Stimulated activated CD8-positive, alpha-beta memory T cell treated with anti-CD3 and anti-CD28 coated beads, Interleukin-15, amount 100 ng/mL, for 48 hours (primary cell): ENCODE measurements around the gene PCDHA5.
"Not testable (repeated sequence)": the region's sequence is repeated elsewhere in the genome, so short reads cannot be mapped to it uniquely, and the experiment has no call there.

Experiments
- DNase-seq, 2 donors: peaks; one replicate each; pipeline ENCODE4 v3.0.0-alpha.2; 2020; ENCODE audit warnings: low read depth in 2 of 2

Gene PCDHA5

GRCh38 chr5:140823475-140823874 is 2.1 kb downstream of the PCDHA5 start:
- no peak for DNase-seq

- no peak for DNase-seq
These were observed 6.4 kb downstream of the PCDHA5 start, which contains the start of gene PCDHA6 for GRCh38 chr5:140827704-140828361. Gene PCDHA6 (plus strand): TSS chr5:140827960. CDS start chr5:140828092, 132 bp downstream.

GRCh38 chr5:140828362-140828737 is 6.9 kb downstream of the PCDHA5 start:
- DNase-seq, result no peak

GRCh38 chr5:140829511-140830501 is 8.4 kb downstream of the PCDHA5 start:
- not testable (repeated sequence) for DNase-seq

- DNase-seq, result no peak
These were observed 12.6 kb downstream of the PCDHA5 start, which contains the start of gene PCDHA7 for GRCh38 chr5:140833993-140834392. Gene PCDHA7 (plus strand): TSS chr5:140834269. CDS start chr5:140834384, 115 bp downstream.

- DNase-seq, result not testable (repeated sequence)
These were observed 13.1 kb downstream of the PCDHA5 start for GRCh38 chr5:140834439-140835008.

GRCh38 chr5:140835622-140836510 is 14.5 kb downstream of the PCDHA5 start:
- no peak for DNase-seq

GRCh38 chr5:140840978-140841962 is 19.9 kb downstream of the PCDHA5 start, which contains the start of gene PCDHA8:
Gene PCDHA8 (plus strand): TSS chr5:140841187. CDS start chr5:140841322, 135 bp downstream.
- no peak for DNase-seq

GRCh38 chr5:140842798-140843733 is 21.7 kb downstream of the PCDHA5 start:
- DNase-seq, result no peak

GRCh38 chr5:140848139-140849102 is 27.0 kb downstream of the PCDHA5 start, which contains the start of gene PCDHA9:
Gene PCDHA9 (plus strand): TSS chr5:140848382. CDS start chr5:140848496, 114 bp downstream.
- DNase-seq, result not testable (repeated sequence)

GRCh38 chr5:140849831-140850634 is 28.6 kb downstream of the PCDHA5 start:
- DNase-seq, result not testable (repeated sequence)

GRCh38 chr5:140855772-140856674 is 34.6 kb downstream of the PCDHA5 start, which contains the start of gene PCDHA10:
Gene PCDHA10 (plus strand): TSS chr5:140855897. CDS start chr5:140856049, 152 bp downstream.
- DNase-seq, result no peak

- no peak for DNase-seq
These were observed 36.0 kb downstream of the PCDHA5 start for GRCh38 chr5:140857177-140857986.

GRCh38 chr5:140857987-140858240 is 36.5 kb downstream of the PCDHA5 start:
- DNase-seq, result no peak
